WTC11 (cell line): ENCODE measurements around the gene UBA1. TPM values are rescaled to one million over a fixed set of nuclear protein-coding genes. Genes with fewer than 3 reads are reported as not detected.

Experiments used
- ATAC-seq: fragments of 200-7000 bp; cut with Tn5 transposase; 2 replicates; pipeline ENCODE4 v1.10.0; 2021; ENCODE audit warnings: mild to moderate bottlenecking, moderate library complexity
- CTCF ChIA-PET: fragments of 300-600 bp; sonication (Branson Sonifier 250); formaldehyde crosslinking; loops from one replicate; lab custom pipeline; 2021; ENCODE audit warnings: antibody characterized with exemption; lab: Charles Lee
- POLR2A ChIA-PET: fragments of 350-600 bp; sonication (Branson Sonifier 250); formaldehyde crosslinking; loops from one replicate; lab custom pipeline; 2021; ENCODE audit warnings: antibody characterized with exemption; lab: Charles Lee
- DNase-seq: peaks from one replicate; pipeline ENCODE4 v3.0.0; 2021; ENCODE audit warnings: low spot score
- H3K27ac Mint-ChIP-seq: 2 replicates; pipeline ENCODE4 v1.8.0; 2021; ENCODE audit warnings: mixed read lengths
- H3K27me3 Mint-ChIP-seq: 2 replicates; pipeline ENCODE4 v1.8.0; 2021; ENCODE audit warnings: low read depth, mild to moderate bottlenecking, moderate library complexity, mixed read lengths
- H3K36me3 Mint-ChIP-seq: 2 replicates; pipeline ENCODE4 v1.8.0; 2021; ENCODE audit warnings: mixed read lengths
- H3K4me1 Mint-ChIP-seq: 2 replicates; pipeline ENCODE4 v1.8.0; 2022; ENCODE audit warnings: mixed read lengths
- H3K4me3 Mint-ChIP-seq: 2 replicates; pipeline ENCODE4 v1.8.0; 2021; ENCODE audit warnings: mild to moderate bottlenecking, moderate library complexity, mixed read lengths
- H3K9me3 Mint-ChIP-seq: 2 replicates; pipeline ENCODE4 v1.8.0; 2021; ENCODE audit warnings: mixed read lengths
- ATF1 ChIP-seq: sonication (generic); formaldehyde crosslinking; IDR thresholded peaks from 2 replicates; pipeline ENCODE4 v1.8.1; 2023; ENCODE audit warnings: mild to moderate bottlenecking, moderate library complexity, missing genetic modification reagents
- ELF4 ChIP-seq: sonication (generic); formaldehyde crosslinking; IDR thresholded peaks from 2 replicates; pipeline ENCODE4 v1.8.1; 2022; ENCODE audit warnings: low read depth, mild to moderate bottlenecking, moderate library complexity, missing genetic modification reagents
- EMX1 ChIP-seq: fragments of 250-450 bp; sonication (Bioruptor Pico); IDR thresholded peaks from 2 replicates; pipeline ENCODE4 v1.8.0; 2021; ENCODE audit warnings: mild to moderate bottlenecking
- FOXK1 ChIP-seq: sonication (generic); formaldehyde crosslinking; IDR thresholded peaks from 2 replicates; pipeline ENCODE4 v1.8.0; 2022; ENCODE audit warnings: mild to moderate bottlenecking, moderate library complexity, missing genetic modification reagents
- FOXP1 ChIP-seq: sonication (generic); formaldehyde crosslinking; IDR thresholded peaks from 2 replicates; pipeline ENCODE4 v1.8.0; 2022; ENCODE audit warnings: missing genetic modification reagents, mild to moderate bottlenecking, moderate library complexity, borderline replicate concordance
- JUN ChIP-seq: sonication (generic); formaldehyde crosslinking; IDR thresholded peaks from 2 replicates; pipeline ENCODE4 v1.8.0; 2023; ENCODE audit warnings: mild to moderate bottlenecking, missing genetic modification reagents
- OVOL2 ChIP-seq: fragments of 250-450 bp; sonication (Bioruptor Pico); IDR thresholded peaks from 2 replicates; pipeline ENCODE4 v1.9.0; 2021; ENCODE audit warnings: mild to moderate bottlenecking, borderline replicate concordance
- PRRX2 ChIP-seq: fragments of 250-450 bp; sonication (Bioruptor Pico); IDR thresholded peaks from 2 replicates; pipeline ENCODE4 v1.8.0; 2021; ENCODE audit warnings: mild to moderate bottlenecking
- RELA ChIP-seq: sonication (generic); formaldehyde crosslinking; IDR thresholded peaks from 2 replicates; pipeline ENCODE4 v1.8.1; 2022; ENCODE audit warnings: missing genetic modification reagents, mild to moderate bottlenecking, borderline replicate concordance
- TEAD4 ChIP-seq: sonication (generic); formaldehyde crosslinking; IDR thresholded peaks from 2 replicates; pipeline ENCODE4 v1.8.0; 2022; ENCODE audit warnings: mild to moderate bottlenecking, missing genetic modification reagents
- ZNF121 ChIP-seq: sonication (generic); formaldehyde crosslinking; IDR thresholded peaks from 2 replicates; pipeline ENCODE4 v1.8.0; 2023; ENCODE audit warnings: missing genetic modification reagents
- ZNF138 ChIP-seq: sonication (generic); formaldehyde crosslinking; conservative IDR thresholded peaks from 2 replicates; pipeline ENCODE4 v1.8.1; 2022; ENCODE audit warnings: mild to moderate bottlenecking, moderate library complexity, missing genetic modification reagents
- ZNF416 ChIP-seq: fragments of 250-450 bp; sonication (Bioruptor Pico); IDR thresholded peaks from 2 replicates; pipeline ENCODE4 v1.9.0; 2021; ENCODE audit warnings: mild to moderate bottlenecking, inconsistent platforms
- total RNA-seq: library from RNA; stranded (reverse); gene quantifications from 3 replicates; pipeline ENCODE4 v1.2.3, GENCODE V29; 2021
- TF ChIP-seq, protein P1 (sequence below): sonication (generic); formaldehyde crosslinking; IDR thresholded peaks from 2 replicates; pipeline ENCODE4 v1.8.1; 2023; ENCODE audit warnings: mild to moderate bottlenecking, moderate library complexity, missing genetic modification reagents
- TF ChIP-seq, protein P2 (sequence below): fragments of 250-450 bp; sonication (Bioruptor Pico); IDR thresholded peaks from 2 replicates; pipeline ENCODE4 v1.9.0; 2021; ENCODE audit warnings: moderate library complexity, mild to moderate bottlenecking, inconsistent platforms, borderline replicate concordance
- TF ChIP-seq, protein P3 (sequence below): sonication (generic); formaldehyde crosslinking; conservative IDR thresholded peaks from 2 replicates; pipeline ENCODE4 v1.8.1; 2023; ENCODE audit warnings: mild to moderate bottlenecking, low read depth, missing genetic modification reagents, moderate library complexity
- TF ChIP-seq, protein P4 (sequence below): sonication (generic); formaldehyde crosslinking; IDR thresholded peaks from 2 replicates; pipeline ENCODE4 v1.8.0; 2022; ENCODE audit warnings: mild to moderate bottlenecking, missing genetic modification reagents
- TF ChIP-seq, protein P5 (sequence below): sonication (generic); formaldehyde crosslinking; IDR thresholded peaks from 2 replicates; pipeline ENCODE4 v1.8.0; 2022; ENCODE audit warnings: mild to moderate bottlenecking, missing genetic modification reagents
- TF ChIP-seq, protein P6 (sequence below): fragments of 250-450 bp; sonication (Bioruptor Pico); IDR thresholded peaks from 2 replicates; pipeline ENCODE4 v2.1.2; 2022; ENCODE audit warnings: mild to moderate bottlenecking, moderate library complexity
- TF ChIP-seq, protein P7 (sequence below): fragments of 250-450 bp; sonication (Bioruptor Pico); IDR thresholded peaks from 2 replicates; pipeline ENCODE4 v1.9.0; 2021; ENCODE audit warnings: mild to moderate bottlenecking

UBA1 gene
- total RNA-seq, 1 experiment from 2014 or later: 379 TPM

DNA sequence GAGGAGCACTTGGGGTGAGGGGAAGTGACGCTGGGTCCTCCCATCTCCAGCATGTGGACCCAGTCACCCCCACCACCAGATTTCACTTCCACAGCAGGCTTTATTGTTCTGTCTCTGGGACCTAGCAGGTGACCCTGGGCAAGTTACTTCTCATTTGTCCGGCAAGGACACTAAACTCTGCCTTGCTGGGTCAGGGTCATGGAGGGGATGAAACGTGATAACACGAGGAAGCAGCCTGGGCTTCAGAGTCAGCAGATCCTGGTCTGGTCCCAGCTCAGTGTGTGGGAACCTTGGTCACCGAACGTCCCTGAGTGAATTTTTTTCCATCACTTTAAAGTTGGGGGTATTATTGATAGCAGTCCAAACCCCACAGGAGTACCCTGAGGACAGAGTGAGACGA is 3.9 kb downstream of the UBA1 start:
- H3K4me3 Mint-ChIP-seq: peak overlapping the region; percentile 92
- H3K27ac Mint-ChIP-seq: peak overlapping the region; percentile 68
- H3K4me1 Mint-ChIP-seq: peaks cover 53% of the 10 kb centered on the region
- H3K36me3 Mint-ChIP-seq: peaks cover 49% of the 10 kb centered on the region
- H3K27me3 Mint-ChIP-seq: no peaks in the 10 kb centered on the region
- no peak for DNase-seq
- ATAC-seq: no peak
- TF ChIP-seq ZNF121 (CRISPR knock-in tag) (no peak), FOXP1 (CRISPR knock-in tag) (no peak), ELF4 (CRISPR knock-in tag) (no peak), ZNF138 (CRISPR knock-in tag) (no peak), RELA (CRISPR knock-in tag) (no peak)
- TF ChIP-seq, protein P1, sequence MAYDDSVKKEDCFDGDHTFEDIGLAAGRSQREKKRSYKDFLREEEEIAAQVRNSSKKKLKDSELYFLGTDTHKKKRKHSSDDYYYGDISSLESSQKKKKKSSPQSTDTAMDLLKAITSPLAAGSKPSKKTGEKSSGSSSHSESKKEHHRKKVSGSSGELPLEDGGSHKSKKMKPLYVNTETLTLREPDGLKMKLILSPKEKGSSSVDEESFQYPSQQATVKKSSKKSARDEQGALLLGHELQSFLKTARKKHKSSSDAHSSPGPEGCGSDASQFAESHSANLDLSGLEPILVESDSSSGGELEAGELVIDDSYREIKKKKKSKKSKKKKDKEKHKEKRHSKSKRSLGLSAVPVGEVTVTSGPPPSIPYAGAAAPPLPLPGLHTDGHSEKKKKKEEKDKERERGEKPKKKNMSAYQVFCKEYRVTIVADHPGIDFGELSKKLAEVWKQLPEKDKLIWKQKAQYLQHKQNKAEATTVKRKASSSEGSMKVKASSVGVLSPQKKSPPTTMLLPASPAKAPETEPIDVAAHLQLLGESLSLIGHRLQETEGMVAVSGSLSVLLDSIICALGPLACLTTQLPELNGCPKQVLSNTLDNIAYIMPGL (CRISPR knock-in tag): no peak
- TF ChIP-seq, protein P2, sequence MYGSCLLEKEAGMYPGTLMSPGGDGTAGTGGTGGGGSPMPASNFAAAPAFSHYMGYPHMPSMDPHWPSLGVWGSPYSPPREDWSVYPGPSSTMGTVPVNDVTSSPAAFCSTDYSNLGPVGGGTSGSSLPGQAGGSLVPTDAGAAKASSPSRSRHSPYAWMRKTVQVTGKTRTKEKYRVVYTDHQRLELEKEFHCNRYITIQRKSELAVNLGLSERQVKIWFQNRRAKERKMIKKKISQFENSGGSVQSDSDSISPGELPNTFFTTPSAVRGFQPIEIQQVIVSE (CRISPR knock-in tag): no peak
- TF ChIP-seq, protein P3, sequence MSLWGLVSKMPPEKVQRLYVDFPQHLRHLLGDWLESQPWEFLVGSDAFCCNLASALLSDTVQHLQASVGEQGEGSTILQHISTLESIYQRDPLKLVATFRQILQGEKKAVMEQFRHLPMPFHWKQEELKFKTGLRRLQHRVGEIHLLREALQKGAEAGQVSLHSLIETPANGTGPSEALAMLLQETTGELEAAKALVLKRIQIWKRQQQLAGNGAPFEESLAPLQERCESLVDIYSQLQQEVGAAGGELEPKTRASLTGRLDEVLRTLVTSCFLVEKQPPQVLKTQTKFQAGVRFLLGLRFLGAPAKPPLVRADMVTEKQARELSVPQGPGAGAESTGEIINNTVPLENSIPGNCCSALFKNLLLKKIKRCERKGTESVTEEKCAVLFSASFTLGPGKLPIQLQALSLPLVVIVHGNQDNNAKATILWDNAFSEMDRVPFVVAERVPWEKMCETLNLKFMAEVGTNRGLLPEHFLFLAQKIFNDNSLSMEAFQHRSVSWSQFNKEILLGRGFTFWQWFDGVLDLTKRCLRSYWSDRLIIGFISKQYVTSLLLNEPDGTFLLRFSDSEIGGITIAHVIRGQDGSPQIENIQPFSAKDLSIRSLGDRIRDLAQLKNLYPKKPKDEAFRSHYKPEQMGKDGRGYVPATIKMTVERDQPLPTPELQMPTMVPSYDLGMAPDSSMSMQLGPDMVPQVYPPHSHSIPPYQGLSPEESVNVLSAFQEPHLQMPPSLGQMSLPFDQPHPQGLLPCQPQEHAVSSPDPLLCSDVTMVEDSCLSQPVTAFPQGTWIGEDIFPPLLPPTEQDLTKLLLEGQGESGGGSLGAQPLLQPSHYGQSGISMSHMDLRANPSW (CRISPR knock-in tag): no peak
- TF ChIP-seq, protein P4, sequence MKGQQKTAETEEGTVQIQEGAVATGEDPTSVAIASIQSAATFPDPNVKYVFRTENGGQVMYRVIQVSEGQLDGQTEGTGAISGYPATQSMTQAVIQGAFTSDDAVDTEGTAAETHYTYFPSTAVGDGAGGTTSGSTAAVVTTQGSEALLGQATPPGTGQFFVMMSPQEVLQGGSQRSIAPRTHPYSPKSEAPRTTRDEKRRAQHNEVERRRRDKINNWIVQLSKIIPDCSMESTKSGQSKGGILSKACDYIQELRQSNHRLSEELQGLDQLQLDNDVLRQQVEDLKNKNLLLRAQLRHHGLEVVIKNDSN (CRISPR knock-in tag): no peak
- POLR2A ChIA-PET: no interaction called here
- CTCF ChIA-PET: no interaction called here
- no peaks in the 10 kb centered on the region for H3K9me3 Mint-ChIP-seq

DNA sequence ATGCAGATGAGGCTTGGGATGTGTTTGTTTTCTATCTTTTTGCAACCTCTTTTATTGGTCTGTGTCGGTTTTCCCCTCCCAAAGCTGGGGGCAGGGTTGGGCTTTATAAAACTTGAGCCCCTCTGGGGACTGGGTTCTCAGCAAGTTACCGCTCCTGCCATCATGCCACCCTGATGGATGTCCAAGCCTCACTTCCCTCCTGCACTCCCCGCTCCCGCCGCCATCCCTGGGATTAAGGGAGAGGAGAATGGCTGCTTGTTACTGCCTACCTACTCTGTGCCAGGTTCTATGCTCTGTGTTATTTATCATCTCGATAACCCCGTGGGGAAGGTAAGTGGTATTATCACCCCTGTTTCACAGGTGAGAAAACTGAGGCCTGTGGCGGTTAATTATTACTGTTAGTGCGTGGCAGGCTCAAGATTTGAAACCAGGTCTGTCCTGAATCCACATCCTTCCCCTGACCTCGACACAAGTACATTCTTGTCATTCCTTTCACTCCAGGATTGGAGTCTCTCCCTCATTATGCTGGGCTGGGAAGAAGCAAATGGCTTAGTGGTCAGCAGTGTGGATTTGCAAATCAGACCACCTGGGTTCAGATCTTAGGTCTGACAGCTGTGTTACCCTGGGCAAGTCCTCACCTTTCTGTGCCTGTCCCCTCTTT is 4.5 kb downstream of the UBA1 start:
- no peaks in the 10 kb centered on the region for H3K27me3 Mint-ChIP-seq
- no peak for DNase-seq
- H3K9me3 Mint-ChIP-seq: no peaks in the 10 kb centered on the region
- peaks cover 54% of the 10 kb centered on the region for H3K36me3 Mint-ChIP-seq
- TF ChIP-seq EMX1 (CRISPR knock-in tag): no peak
- TF ChIP-seq, protein P5, sequence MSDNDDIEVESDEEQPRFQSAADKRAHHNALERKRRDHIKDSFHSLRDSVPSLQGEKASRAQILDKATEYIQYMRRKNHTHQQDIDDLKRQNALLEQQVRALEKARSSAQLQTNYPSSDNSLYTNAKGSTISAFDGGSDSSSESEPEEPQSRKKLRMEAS: no peak
- no peak for TF ChIP-seq JUN (CRISPR knock-in tag)
- no peak for TF ChIP-seq ZNF138 (CRISPR knock-in tag)
- no peak for TF ChIP-seq PRRX2 (CRISPR knock-in tag)
- no peak for TF ChIP-seq ZNF416 (CRISPR knock-in tag)
- TF ChIP-seq TEAD4: no peak
- TF ChIP-seq, protein P6, sequence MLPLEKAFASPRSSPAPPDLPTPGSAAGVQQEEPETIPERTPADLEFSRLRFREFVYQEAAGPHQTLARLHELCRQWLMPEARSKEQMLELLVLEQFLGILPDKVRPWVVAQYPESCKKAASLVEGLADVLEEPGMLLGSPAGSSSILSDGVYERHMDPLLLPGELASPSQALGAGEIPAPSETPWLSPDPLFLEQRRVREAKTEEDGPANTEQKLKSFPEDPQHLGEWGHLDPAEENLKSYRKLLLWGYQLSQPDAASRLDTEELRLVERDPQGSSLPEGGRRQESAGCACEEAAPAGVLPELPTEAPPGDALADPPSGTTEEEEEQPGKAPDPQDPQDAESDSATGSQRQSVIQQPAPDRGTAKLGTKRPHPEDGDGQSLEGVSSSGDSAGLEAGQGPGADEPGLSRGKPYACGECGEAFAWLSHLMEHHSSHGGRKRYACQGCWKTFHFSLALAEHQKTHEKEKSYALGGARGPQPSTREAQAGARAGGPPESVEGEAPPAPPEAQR (CRISPR knock-in tag): no peak
- TF ChIP-seq FOXK1: no peak
- TF ChIP-seq, protein P7, sequence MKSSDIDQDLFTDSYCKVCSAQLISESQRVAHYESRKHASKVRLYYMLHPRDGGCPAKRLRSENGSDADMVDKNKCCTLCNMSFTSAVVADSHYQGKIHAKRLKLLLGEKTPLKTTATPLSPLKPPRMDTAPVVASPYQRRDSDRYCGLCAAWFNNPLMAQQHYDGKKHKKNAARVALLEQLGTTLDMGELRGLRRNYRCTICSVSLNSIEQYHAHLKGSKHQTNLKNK (CRISPR knock-in tag): no peak
- TF ChIP-seq ATF1 (CRISPR knock-in tag): no peak
- TF ChIP-seq OVOL2 (CRISPR knock-in tag): no peak
- TF ChIP-seq, protein P4 (CRISPR knock-in tag): no peak
- ATAC-seq: peak; percentile 56
- peaks cover 46% of the 10 kb centered on the region for H3K4me1 Mint-ChIP-seq
- POLR2A ChIA-PET: no interaction called here
- CTCF ChIA-PET: no interaction called here
- peak overlapping the region; percentile 68 for H3K27ac Mint-ChIP-seq
- peak overlapping the region; percentile 92 for H3K4me3 Mint-ChIP-seq
